Activated CD4-positive, alpha-beta T cell treated with anti-CD3 and anti-CD28 coated beads, Interleukin-2, Interleukin-4, amounts not matched to agents 100 ng/mL and 50 ng/mL, durations not matched to agents 16 hours and 8 hours (primary cell): ENCODE measurements around the gene RAPGEF1.
"Not testable (repeated sequence)": the region's sequence is repeated elsewhere in the genome, so short reads cannot be mapped to it uniquely, and the experiment has no call there.

Experiments
- DNase-seq: peaks from one replicate; pipeline ENCODE4 v3.0.0-alpha.2; 2020; ENCODE audit warnings: low spot score

Gene RAPGEF1

GRCh38 chr9:131685753-131686706 is 53.8 kb downstream of the RAPGEF1 start:
- DNase-seq, result no peak

GRCh38 chr9:131683094-131683493 is 56.8 kb downstream of the RAPGEF1 start:
- DNase-seq, result not testable (repeated sequence)

- DNase-seq, result no peak
These were observed 57.6 kb downstream of the RAPGEF1 start for GRCh38 chr9:131682261-131682660.

- not testable (repeated sequence) for DNase-seq
These were observed 58.0 kb downstream of the RAPGEF1 start for GRCh38 chr9:131681826-131682225.

GRCh38 chr9:131681108-131681507 is 58.8 kb downstream of the RAPGEF1 start:
- DNase-seq, result not testable (repeated sequence)

- no peak for DNase-seq
These were observed 60.4 kb downstream of the RAPGEF1 start for GRCh38 chr9:131679261-131680020.

GRCh38 chr9:131678499-131679111 is 61.3 kb downstream of the RAPGEF1 start:
- DNase-seq, result peak; percentile 91

- no peak for DNase-seq
These were observed 62.3 kb downstream of the RAPGEF1 start for GRCh38 chr9:131677444-131678180.

- DNase-seq, result no peak
These were observed 62.8 kb downstream of the RAPGEF1 start for GRCh38 chr9:131677049-131677443.

GRCh38 chr9:131676431-131676972 is 63.4 kb downstream of the RAPGEF1 start:
- no peak for DNase-seq

GRCh38 chr9:131675437-131676022 is 64.3 kb downstream of the RAPGEF1 start:
- no peak for DNase-seq

- no peak for DNase-seq
These were observed 65.2 kb downstream of the RAPGEF1 start for GRCh38 chr9:131674425-131675421.

GRCh38 chr9:131673531-131673930 is 66.3 kb downstream of the RAPGEF1 start:
- DNase-seq, result no peak

GRCh38 chr9:131673068-131673467 is 66.8 kb downstream of the RAPGEF1 start:
- DNase-seq, result no peak

GRCh38 chr9:131672451-131672850 is 67.4 kb downstream of the RAPGEF1 start:
- DNase-seq, result no peak

- no peak for DNase-seq
These were observed 68.7 kb downstream of the RAPGEF1 start for GRCh38 chr9:131671133-131671520.

GRCh38 chr9:131670247-131671132 is 69.4 kb downstream of the RAPGEF1 start:
- no peak for DNase-seq

- no peak for DNase-seq
These were observed 70.4 kb downstream of the RAPGEF1 start for GRCh38 chr9:131669269-131670157.
